K562 (cell line): ENCODE measurements around the gene SLC30A4.

Experiments
- ATF3 ChIP-seq, 2 experiments: fragments of 450-650 bp in 1 of 2; sonication (generic) in 1 of 2; formaldehyde crosslinking in 1 of 2; IDR thresholded peaks in 1 of 2; conservative IDR thresholded peaks in 1 of 2; 2 replicates each; pipeline versions ENCODE4 v1.6.1 to v1.8.1; 2016 to 2023; ENCODE audit warnings: mild to moderate bottlenecking in 2 of 2, moderate library complexity in 2 of 2, inconsistent platforms in 1 of 2, missing genetic modification reagents in 1 of 2
- CHD2 ChIP-seq: IDR thresholded peaks from 2 replicates; pipeline ENCODE4 v1.6.1; 2011; ENCODE audit warnings: low read depth, low read length
- CTCF ChIP-seq, 3 experiments: IDR thresholded peaks in 2 of 3; conservative IDR thresholded peaks in 1 of 3; 2 replicates each; pipeline ENCODE4 v1.5.1; 2011 to 2012; ENCODE audit warnings: low read length in 3 of 3, mild to moderate bottlenecking in 3 of 3, control low read depth in 2 of 3, improper control_type of control experiment in 1 of 3, inconsistent platforms in 1 of 3, low read depth in 1 of 3, mixed read lengths in 1 of 3, moderate library complexity in 1 of 3; ENCODE audit not compliant: insufficient read depth in 2 of 3
- ESRRA ChIP-seq: fragments of 450-650 bp; IDR thresholded peaks from 2 replicates; pipeline ENCODE4 v1.6.1; 2014; ENCODE audit warnings: low read depth, mild to moderate bottlenecking, moderate library complexity, borderline replicate concordance
- ETS1 ChIP-seq: conservative IDR thresholded peaks from 2 replicates; pipeline ENCODE4 v1.6.1; 2011; ENCODE audit warnings: low read depth, mild to moderate bottlenecking, low read length; ENCODE audit not compliant: control insufficient read depth
- ETV6 ChIP-seq, 3 experiments: fragments of 150-350 bp in 1 of 3; sonication (generic) in 1 of 3; formaldehyde crosslinking in 1 of 3; IDR thresholded peaks; 2 replicates each; pipeline versions ENCODE4 v1.6.1 to v1.8.0; 2014 to 2022; ENCODE audit warnings: borderline replicate concordance in 2 of 3, low read depth in 2 of 3, antibody characterized with exemption in 1 of 3, low read length in 1 of 3, mild to moderate bottlenecking in 1 of 3, missing genetic modification reagents in 1 of 3
- MYC ChIP-seq, 2 experiments: fragments of 250-450 bp in 1 of 2; sonication (Bioruptor Pico) in 1 of 2; IDR thresholded peaks; 2 replicates each; pipeline versions ENCODE4 v1.5.1 to v1.6.1; 2012 to 2021; ENCODE audit warnings: low read depth in 2 of 2, borderline replicate concordance in 1 of 2, improper control_type of control experiment in 1 of 2, low read length in 1 of 2, mild to moderate bottlenecking in 1 of 2, moderate library complexity in 1 of 2
- RAD21 ChIP-seq, 2 experiments: fragments of 250-450 bp in 1 of 2; fragments of 450-650 bp in 1 of 2; sonication (Bioruptor Pico) in 1 of 2; formaldehyde crosslinking in 1 of 2; IDR thresholded peaks in 1 of 2; conservative IDR thresholded peaks in 1 of 2; 2 replicates each; pipeline versions ENCODE4 v1.4.0 to v1.8.0; 2020 to 2022; ENCODE audit warnings: mild to moderate bottlenecking in 2 of 2, moderate library complexity in 1 of 2
- TBL1XR1 ChIP-seq, 2 experiments: IDR thresholded peaks; 2 replicates each; pipeline ENCODE4 v1.6.1; 2012; ENCODE audit warnings: improper control_type of control experiment in 2 of 2, low read length in 2 of 2, mild to moderate bottlenecking in 1 of 2
- ZFP36 ChIP-seq: fragments of 150-350 bp; IDR thresholded peaks from 2 replicates; pipeline ENCODE4 v1.6.1; 2018; ENCODE audit warnings: low read length, low read depth; ENCODE audit not compliant: partially characterized antibody
- ZNF277 ChIP-seq: fragments of 250-450 bp; sonication (Bioruptor Pico); IDR thresholded peaks from 2 replicates; pipeline ENCODE4 v1.8.0; 2022; ENCODE audit warnings: inconsistent platforms, mild to moderate bottlenecking, moderate library complexity, borderline replicate concordance
- ZNF3 ChIP-seq: fragments of 250-450 bp; sonication (Bioruptor Pico); IDR thresholded peaks from 2 replicates; pipeline ENCODE4 v1.5.0; 2021; ENCODE audit warnings: mild to moderate bottlenecking, moderate library complexity
- ZZZ3 ChIP-seq: fragments of 450-650 bp; IDR thresholded peaks from 2 replicates; pipeline ENCODE4 v1.6.1; 2016; ENCODE audit warnings: antibody characterized with exemption, mild to moderate bottlenecking, moderate library complexity

- TF ChIP-seq RAD21 (CRISPR knock-in tag; conservative IDR thresholded peaks at IDR 0.05 in 1 of 2, IDR thresholded peaks at IDR 0.05 in 1 of 2) = no peak
- no peak for TF ChIP-seq ATF3 (IDR thresholded peaks at IDR 0.05)
- no peak for TF ChIP-seq ATF3 (CRISPR knock-in tag; conservative IDR thresholded peaks at IDR 0.05)
- TF ChIP-seq ZZZ3 = no peak
- no peak for TF ChIP-seq ZNF3
- no peak for TF ChIP-seq CHD2
- no peak for TF ChIP-seq ZFP36
- TF ChIP-seq ETS1 = no peak
- TF ChIP-seq CTCF (IDR thresholded peaks at IDR 0.05 in 2 of 3, conservative IDR thresholded peaks at IDR 0.05 in 1 of 3; ENCODE audit: insufficient read depth in 2 of 3, low read depth in 1 of 3, low read length in 3 of 3) = no peak
- TF ChIP-seq ESRRA = peak; percentile 68; the same call in 1 of the 2 replicates
- no peak for TF ChIP-seq TBL1XR1 (IDR thresholded peaks at IDR 0.05; ENCODE audit: low read length in 2 of 2)
- no peak for TF ChIP-seq ETV6 (IDR thresholded peaks at IDR 0.05; ENCODE audit: borderline replicate concordance in 1 of 2, low read depth in 2 of 2, low read length in 1 of 2)
- TF ChIP-seq ETV6 (CRISPR knock-in tag; IDR thresholded peaks at IDR 0.05; ENCODE audit: borderline replicate concordance) = no peak
- no peak for TF ChIP-seq MYC (IDR thresholded peaks at IDR 0.05; ENCODE audit: low read depth, low read length)
- TF ChIP-seq MYC (CRISPR knock-in tag; IDR thresholded peaks at IDR 0.05; ENCODE audit: borderline replicate concordance, low read depth) = no peak
- TF ChIP-seq ZNF277 = no peak
Measured at GRCh38 chr15:45454814-45455213, 67.7 kb downstream of the SLC30A4 start.
